H9 (cell line): ENCODE results near the gene AASS. TPM values are rescaled to one million over a fixed set of nuclear protein-coding genes. Genes with fewer than 3 reads are reported as not detected.

Experiments used
- DNase-seq: peaks from one replicate; pipeline ENCODE4 v3.0.0-alpha.2; 2017
- H2AFZ ChIP-seq: one replicate; pipeline ENCODE4 v1.6.1; 2013; ENCODE audit warnings: mild to moderate bottlenecking, low read length, control low read depth, moderate library complexity
- H2AK5ac ChIP-seq: 2 replicates; pipeline ENCODE4 v1.6.1; 2013; ENCODE audit warnings: low read length, control low read depth, mixed read lengths; ENCODE audit not compliant: insufficient read length
- H2BK120ac ChIP-seq: one replicate; pipeline ENCODE4 v1.6.1; 2013; ENCODE audit warnings: low read depth, mild to moderate bottlenecking, low read length, control low read depth, inconsistent platforms; ENCODE audit not compliant: poor library complexity, severe bottlenecking
- H2BK12ac ChIP-seq: 2 replicates; pipeline ENCODE4 v1.6.1; 2013; ENCODE audit warnings: low read length, control low read depth, mixed read lengths, low read depth; ENCODE audit not compliant: insufficient read length
- H2BK15ac ChIP-seq: 2 replicates; pipeline ENCODE4 v1.6.1; 2013; ENCODE audit warnings: low read depth, low read length, control low read depth
- H2BK20ac ChIP-seq: one replicate; pipeline ENCODE4 v1.6.1; 2013; ENCODE audit warnings: low read depth, mild to moderate bottlenecking, low read length, control low read depth, inconsistent platforms; ENCODE audit not compliant: poor library complexity, severe bottlenecking
- H2BK5ac ChIP-seq: 2 replicates; pipeline ENCODE4 v1.6.1; 2013; ENCODE audit warnings: low read length, control low read depth, mixed read lengths; ENCODE audit not compliant: insufficient read length
- H3K14ac ChIP-seq: 2 replicates; pipeline ENCODE4 v1.6.1; 2013; ENCODE audit warnings: low read length, control low read depth; ENCODE audit not compliant: insufficient read depth
- H3K18ac ChIP-seq: 2 replicates; pipeline ENCODE4 v1.6.1; 2013; ENCODE audit warnings: low read depth, mild to moderate bottlenecking, mixed read lengths, low read length, control low read depth; ENCODE audit not compliant: insufficient read length
- H3K23ac ChIP-seq: 2 replicates; pipeline ENCODE4 v1.6.1; 2013; ENCODE audit warnings: low read length, control low read depth, mixed read lengths, low read depth; ENCODE audit not compliant: insufficient read length
- H3K23me2 ChIP-seq: 2 replicates; pipeline ENCODE4 v1.6.1; 2013; ENCODE audit warnings: low read depth, mild to moderate bottlenecking, mixed read lengths, low read length, control low read depth; ENCODE audit not compliant: insufficient read length, poor library complexity, severe bottlenecking
- H3K27ac ChIP-seq: 2 replicates; pipeline ENCODE4 v1.5.1; 2013; ENCODE audit warnings: low read length, control low read depth, mixed read lengths, low read depth; ENCODE audit not compliant: insufficient read length
- H3K27me3 ChIP-seq: 2 replicates; pipeline ENCODE4 v1.6.1; 2013; ENCODE audit warnings: low read length, control low read depth, inconsistent platforms; ENCODE audit not compliant: insufficient read depth
- H3K4ac ChIP-seq: 2 replicates; pipeline ENCODE4 v1.6.1; 2013; ENCODE audit warnings: low read depth, mild to moderate bottlenecking, control low read depth, inconsistent platforms, low read length, moderate library complexity
- H3K4me1 ChIP-seq: 2 replicates; pipeline ENCODE4 v1.6.1; 2013; ENCODE audit warnings: low read length, control low read depth, inconsistent platforms; ENCODE audit not compliant: insufficient read depth
- H3K4me2 ChIP-seq: 2 replicates; pipeline ENCODE4 v1.6.1; 2013; ENCODE audit warnings: low read length, control low read depth, mixed read lengths; ENCODE audit not compliant: insufficient read length, insufficient read depth
- H3K56ac ChIP-seq: 2 replicates; pipeline ENCODE4 v1.6.1; 2013; ENCODE audit warnings: low read depth, mild to moderate bottlenecking, mixed read lengths, low read length, control low read depth; ENCODE audit not compliant: insufficient read length
- H3K79me1 ChIP-seq: 2 replicates; pipeline ENCODE4 v1.6.1; 2013; ENCODE audit warnings: low read depth, mild to moderate bottlenecking, moderate library complexity, low read length, control low read depth, inconsistent platforms; ENCODE audit not compliant: insufficient read depth, poor library complexity, severe bottlenecking
- H3K79me2 ChIP-seq: 2 replicates; pipeline ENCODE4 v1.6.1; 2013; ENCODE audit warnings: low read length, control low read depth, inconsistent platforms; ENCODE audit not compliant: insufficient read depth
- H3K9ac ChIP-seq: 2 replicates; pipeline ENCODE4 v1.6.1; 2013; ENCODE audit warnings: low read length, control low read depth, mixed read lengths; ENCODE audit not compliant: insufficient read length; ENCODE audit errors: extremely low read depth
- H3K9me3 ChIP-seq: one replicate; pipeline ENCODE4 v1.6.1; 2013; ENCODE audit warnings: low read depth, low read length, inconsistent platforms; ENCODE audit not compliant: control insufficient read depth
- H3T11ph ChIP-seq: one replicate; pipeline ENCODE4 v1.6.1; 2013; ENCODE audit warnings: mild to moderate bottlenecking, low read length, control low read depth, inconsistent platforms
- H4K20me1 ChIP-seq: one replicate; pipeline ENCODE4 v1.6.1; 2013; ENCODE audit not compliant: control insufficient read depth, insufficient read length, insufficient read depth
- H4K5ac ChIP-seq: 2 replicates; pipeline ENCODE4 v1.6.1; 2013; ENCODE audit warnings: low read depth, mild to moderate bottlenecking, mixed read lengths, low read length, control low read depth; ENCODE audit not compliant: insufficient read length
- H4K8ac ChIP-seq: replicated peaks from 2 replicates; pipeline ENCODE4 v1.6.1; 2013; ENCODE audit warnings: low read length, control low read depth, mixed read lengths, low read depth; ENCODE audit not compliant: insufficient read length
- H4K91ac ChIP-seq: 2 replicates; pipeline ENCODE4 v1.6.1; 2013; ENCODE audit warnings: low read depth, mild to moderate bottlenecking, moderate library complexity, mixed read lengths, low read length, control low read depth; ENCODE audit not compliant: insufficient read length
- H3K27ac Mint-ChIP-seq, 3 experiments: 2 replicates in 2 of 3; 3 replicates in 1 of 3; pipeline ENCODE4 v1.8.0; 2020 to 2021; ENCODE audit warnings: mixed read lengths in 3 of 3, mild to moderate bottlenecking in 1 of 3, moderate library complexity in 1 of 3
- H3K27me3 Mint-ChIP-seq: 2 replicates; pipeline ENCODE4 v1.8.0; 2021; ENCODE audit warnings: low read depth, mild to moderate bottlenecking, moderate library complexity, mixed read lengths
- H3K36me3 Mint-ChIP-seq, 3 experiments: 2 replicates in 2 of 3; 3 replicates in 1 of 3; pipeline ENCODE4 v1.8.0; 2020 to 2021; ENCODE audit warnings: low read depth in 3 of 3, mixed read lengths in 3 of 3; ENCODE audit not compliant: insufficient read depth in 1 of 3
- H3K4me1 Mint-ChIP-seq, 2 experiments: 2 replicates each; pipeline ENCODE4 v1.8.0; 2020; ENCODE audit warnings: mixed read lengths in 2 of 2
- H3K4me3 Mint-ChIP-seq, 2 experiments: 2 replicates in 1 of 2; 3 replicates in 1 of 2; pipeline ENCODE4 v1.8.0; 2020 to 2021; ENCODE audit warnings: mild to moderate bottlenecking in 2 of 2, mixed read lengths in 2 of 2, moderate library complexity in 1 of 2
- H3K9me3 Mint-ChIP-seq, 2 experiments: 2 replicates in 1 of 2; 3 replicates in 1 of 2; pipeline ENCODE4 v1.8.0; 2020; ENCODE audit warnings: mild to moderate bottlenecking in 2 of 2, mixed read lengths in 2 of 2, moderate library complexity in 1 of 2
- WGBS: extraction: QIAGEN DNeasy Blood & Tissue Kit; methylation state at CpG from one replicate; pipeline ENCODE4 v1.1.7; 2013; ENCODE audit warnings: missing lambda C conversion rate, low lambda C conversion rate, mixed read lengths; ENCODE audit not compliant: insufficient read length; ENCODE audit errors: extremely low coverage; 5-methylcytosine and 5-hydroxymethylcytosine counted together
- total RNA-seq: library from RNA; stranded (reverse); gene quantifications from 2 replicates; pipeline ENCODE4 v1.2.1, GENCODE V29; 2021
- TF ChIP-seq, protein P1 (sequence below): fragments of 200-600 bp; sonication (generic); conservative IDR thresholded peaks from 3 replicates; pipeline ENCODE4 v1.8.0; 2021; ENCODE audit warnings: antibody characterized with exemption, mild to moderate bottlenecking

AASS gene
- total RNA-seq, 1 experiment from 2014 or later = 398 TPM

DNA sequence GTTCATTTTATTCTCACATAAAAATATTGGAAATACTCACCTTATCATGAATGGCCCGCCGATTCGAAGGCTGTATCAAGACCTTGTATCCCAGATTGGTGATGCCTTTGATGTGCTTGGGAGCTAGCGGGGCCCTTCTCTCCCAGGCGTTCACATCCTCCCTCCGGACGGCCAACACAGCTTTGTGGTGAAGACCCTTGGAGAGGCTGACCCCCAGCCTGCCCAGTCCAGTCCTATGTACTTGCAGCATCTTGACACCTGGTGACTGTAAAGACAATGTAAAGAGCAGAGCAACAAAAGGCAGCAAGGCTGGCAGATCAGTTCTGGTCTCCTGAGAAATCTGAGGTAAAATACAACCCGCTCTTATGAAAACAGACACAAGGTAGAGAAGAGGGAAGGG lies 10.6 kb downstream of the AASS start:
- Mint-ChIP-seq H3K27me3 (no peaks in the 10 kb centered on the region), H3K4me3 (no peak overlapping the region), H3K36me3 (peaks cover 20 to 73% (median 54%) of the 10 kb centered on the region in 3 experiments), H3K9me3 (peaks cover 0 to 3% of the 10 kb centered on the region in 2 experiments; a peak in 2 of 5 replicates), H3K4me1 (peaks cover 31 to 39% of the 10 kb centered on the region in 2 experiments), H3K27ac (peak overlapping the region in 1 of 3 experiments; percentile 64; a peak in 3 of 7 replicates)
- no peaks in the 10 kb centered on the region for H3K79me1 ChIP-seq
- H2BK15ac ChIP-seq = no peak overlapping the region
- no peak overlapping the region for H4K5ac ChIP-seq
- no peaks in the 10 kb centered on the region for H3K27me3 ChIP-seq
- H4K91ac ChIP-seq = no peak overlapping the region
- H2BK12ac ChIP-seq = no peak overlapping the region
- no peak overlapping the region for H2BK20ac ChIP-seq
- H3K9me3 ChIP-seq = no peaks in the 10 kb centered on the region
- H2BK120ac ChIP-seq = no peak overlapping the region
- H3K23me2 ChIP-seq = no peaks in the 10 kb centered on the region
- no peak overlapping the region for H2AK5ac ChIP-seq
- H3K14ac ChIP-seq = no peak overlapping the region
- peaks cover 57% of the 10 kb centered on the region for H3K79me2 ChIP-seq
- H3K4me1 ChIP-seq = no peaks in the 10 kb centered on the region
- DNase-seq = no peak
- H3K56ac ChIP-seq = no peak overlapping the region
- no peak overlapping the region for H3K27ac ChIP-seq
- H3K4me2 ChIP-seq = no peak overlapping the region
- H4K8ac ChIP-seq = no peak overlapping the region
- H3K18ac ChIP-seq = no peak overlapping the region
- H3K23ac ChIP-seq = no peak overlapping the region
- no CpG with 5 or more reads among the region's 8 CpGs for WGBS
- no peak overlapping the region for H3K9ac ChIP-seq
- no peaks in the 10 kb centered on the region for H4K20me1 ChIP-seq
- H2AFZ ChIP-seq = no peak overlapping the region
- H3T11ph ChIP-seq = no peak overlapping the region
- TF ChIP-seq, protein P1, sequence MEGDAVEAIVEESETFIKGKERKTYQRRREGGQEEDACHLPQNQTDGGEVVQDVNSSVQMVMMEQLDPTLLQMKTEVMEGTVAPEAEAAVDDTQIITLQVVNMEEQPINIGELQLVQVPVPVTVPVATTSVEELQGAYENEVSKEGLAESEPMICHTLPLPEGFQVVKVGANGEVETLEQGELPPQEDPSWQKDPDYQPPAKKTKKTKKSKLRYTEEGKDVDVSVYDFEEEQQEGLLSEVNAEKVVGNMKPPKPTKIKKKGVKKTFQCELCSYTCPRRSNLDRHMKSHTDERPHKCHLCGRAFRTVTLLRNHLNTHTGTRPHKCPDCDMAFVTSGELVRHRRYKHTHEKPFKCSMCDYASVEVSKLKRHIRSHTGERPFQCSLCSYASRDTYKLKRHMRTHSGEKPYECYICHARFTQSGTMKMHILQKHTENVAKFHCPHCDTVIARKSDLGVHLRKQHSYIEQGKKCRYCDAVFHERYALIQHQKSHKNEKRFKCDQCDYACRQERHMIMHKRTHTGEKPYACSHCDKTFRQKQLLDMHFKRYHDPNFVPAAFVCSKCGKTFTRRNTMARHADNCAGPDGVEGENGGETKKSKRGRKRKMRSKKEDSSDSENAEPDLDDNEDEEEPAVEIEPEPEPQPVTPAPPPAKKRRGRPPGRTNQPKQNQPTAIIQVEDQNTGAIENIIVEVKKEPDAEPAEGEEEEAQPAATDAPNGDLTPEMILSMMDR = no peak
- no peak overlapping the region for H2BK5ac ChIP-seq
- no peak overlapping the region for H3K4ac ChIP-seq
